Adrenal gland (tissue), 12 donors: Measurements from ENCODE around the gene RNF138. TPM values are rescaled to one million over a fixed set of nuclear protein-coding genes. Genes with fewer than 3 reads are reported as not detected.

Experiments used
- DNase-seq, 7 donors: peaks; one replicate each; pipeline ENCODE4 v3.0.0-alpha.2; 2019 to 2020
- H3K27ac ChIP-seq, 5 donors: fragments of 200-600 bp; sonication (generic) in 4 of 5; 1 replicate in 3 of 5; 2 replicates in 2 of 5; pipeline versions ENCODE4 v1.5.1 to v1.8.0; 2016 to 2020; ENCODE audit warnings: mild to moderate bottlenecking in 1 of 5
- H3K27me3 ChIP-seq: fragments of 200-600 bp; 2 replicates; pipeline ENCODE4 v1.8.0; 2021
- H3K36me3 ChIP-seq, 2 donors: fragments of 200-600 bp; replicated peaks in 1 of 2; 1 replicate in 1 of 2; 2 replicates in 1 of 2; pipeline versions ENCODE4 v1.5.1 to v1.8.0; 2018 to 2022
- H3K4me1 ChIP-seq, 2 donors: fragments of 200-600 bp; replicated peaks in 1 of 2; 1 replicate in 1 of 2; 2 replicates in 1 of 2; pipeline versions ENCODE4 v1.5.1 to v1.8.0; 2018 to 2021
- H3K4me3 ChIP-seq, 4 donors: fragments of 200-600 bp; sonication (generic) in 3 of 4; one replicate each; pipeline ENCODE4 v1.5.1; 2016 to 2018
- H3K9me3 ChIP-seq, 3 donors: fragments of 200-600 bp; sonication (generic) in 1 of 3; replicated peaks in 1 of 3; 1 replicate in 2 of 3; 2 replicates in 1 of 3; pipeline versions ENCODE4 v1.5.1 to v1.8.0; 2016 to 2021
- CTCF ChIP-seq, 6 experiments: fragments of 450-650 bp in 4 of 6; fragments of 200-600 bp in 2 of 6; sonication (generic) in 1 of 6; IDR thresholded peaks; 1 replicate in 5 of 6; 2 replicates in 1 of 6; pipeline versions ENCODE4 v1.5.1 to v1.8.0; 2016 to 2021; ENCODE audit warnings: antibody characterized with exemption in 6 of 6, mild to moderate bottlenecking in 2 of 6, moderate library complexity in 1 of 6
- POLR2A ChIP-seq, 2 donors: fragments of 450-650 bp; IDR thresholded peaks; one replicate each; pipeline ENCODE4 v1.6.1; 2017; ENCODE audit warnings: antibody characterized with exemption in 2 of 2, mild to moderate bottlenecking in 2 of 2, moderate library complexity in 1 of 2
- WGBS, 4 donors: extraction: QIAGEN DNeasy Blood & Tissue Kit in 2 of 4; methylation state at CpG; one replicate each; pipeline versions ENCODE4 v1.1.5 to v1.1.7; 2013 to 2017; 5-methylcytosine and 5-hydroxymethylcytosine counted together
- intact Hi-C, 2 donors: fragments of 100-400 bp; cut with DNase I; formaldehyde crosslinking; loops; one replicate each; pipeline versions ENCODE4 v1.14.1 to v1.15.0; 2022 to 2023
- polyA plus RNA-seq, 3 donors: library from polyadenylated mRNA; stranded (reverse); fragments of 200-250 nt in 2 of 3; fragments of 350-450 nt in 1 of 3; fragmentation: Illumina TruSeq in 1 of 3; extraction: RNeasy Lipid Tissue Mini Kit (QIAGEN cat#74804) in 1 of 3; gene quantifications; one replicate each; pipeline ENCODE4 v1.2.3, GENCODE V29; 2013 to 2014
- total RNA-seq, 9 donors: library from RNA; depleted of rRNA in 4 of 9; stranded (reverse); fragments of >200 nt in 4 of 9; fragments of 120-200 nt in 1 of 9; fragmentation: NEBNext Ultra II Directional in 1 of 9; extraction: Animal tissue kit (Norgen Biotek cat#: 25700) in 1 of 9; gene quantifications; one replicate each; pipeline versions ENCODE4 v1.1.0 to v1.2.4, GENCODE V29; 2013 to 2023
- donor health status: healthy with polysubstance abuse.
- donor health status: Bipolar disorder and iron deficiency.
- donor health status: DM: yes; HTN: yes; CAD: no.
- donor health status: DM: no; HTN: no; CAD: no.
- donor health status: DM: no; HTN: no; CAD: no.
- donor health status: DM: yes; HTN: yes; CAD: no.

The RNF138 gene
- total and polyA plus RNA-seq, 12 donors = 5.2 to 41.6 (median 15.2) TPM

DNA sequence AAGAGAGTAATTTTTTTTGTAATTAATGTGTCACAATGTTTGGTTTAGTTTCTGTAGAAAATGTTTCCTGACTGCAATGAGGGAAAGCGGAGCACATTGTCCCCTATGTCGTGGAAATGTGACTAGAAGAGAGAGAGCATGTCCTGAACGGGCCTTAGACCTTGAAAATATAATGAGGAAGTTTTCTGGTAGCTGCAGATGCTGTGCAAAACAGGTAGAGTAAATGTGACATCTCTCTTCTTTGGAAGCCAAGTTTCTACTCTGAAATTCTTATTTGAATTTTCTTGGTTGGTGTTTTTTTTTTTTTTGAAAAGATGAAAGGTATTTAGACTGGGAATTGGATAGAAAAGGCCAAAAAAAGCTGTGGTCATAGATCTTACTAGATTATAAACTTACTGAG lies 20.0 kb downstream of the RNF138 start:
- Histone ChIP-seq H3K4me1 (peaks cover 0 to 9% of the 10 kb centered on the region in 2 donors), H3K27ac (no peak overlapping the region), H3K9me3 (no peaks in the 10 kb centered on the region), H3K36me3 (no peaks in the 10 kb centered on the region), H3K4me3 (no peak overlapping the region), H3K27me3 (no peaks in the 10 kb centered on the region)
- no peak for DNase-seq
- 56 to 65% (median 58%) methylated on average over 3 of the region's 3 CpGs for WGBS, 4 donors
- intact Hi-C loops = no loop called here
- no peak for TF ChIP-seq POLR2A (IDR thresholded peaks at IDR 0.05)
- TF ChIP-seq CTCF (IDR thresholded peaks at IDR 0.05) = no peak

DNA sequence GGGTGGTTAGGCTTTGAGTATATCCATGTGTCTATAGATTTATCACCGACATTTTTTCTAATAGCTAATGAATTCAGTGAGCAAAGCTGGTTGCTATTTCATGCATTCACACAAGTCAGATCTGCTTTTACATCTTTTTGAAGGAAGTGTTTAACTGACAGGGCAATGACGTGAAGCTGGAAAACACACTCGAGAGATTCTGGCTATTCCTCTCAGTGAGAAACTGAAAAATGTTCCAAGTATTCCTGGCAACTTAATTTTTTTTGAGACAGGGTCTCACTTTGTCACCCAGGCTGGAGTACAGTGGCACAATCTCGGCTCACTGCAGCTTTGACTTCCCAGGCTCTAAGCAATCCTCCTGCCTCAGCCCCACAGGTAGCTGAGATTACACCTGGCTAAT lies 21.2 kb downstream of the RNF138 start:
- H3K27ac ChIP-seq = no peak overlapping the region
- DNase-seq = no peak
- H3K9me3 ChIP-seq = no peaks in the 10 kb centered on the region
- no peak overlapping the region for H3K4me3 ChIP-seq
- H3K36me3 ChIP-seq = no peaks in the 10 kb centered on the region
- intact Hi-C loops = no loop called here
- peaks cover 0 to 9% of the 10 kb centered on the region in 2 donors for H3K4me1 ChIP-seq
- TF ChIP-seq POLR2A (IDR thresholded peaks at IDR 0.05) (no peak), CTCF (IDR thresholded peaks at IDR 0.05) (no peak)
- 93 to 98% (median 95%) methylated on average over 4 of the region's 4 CpGs for WGBS, 4 donors
- H3K27me3 ChIP-seq = no peaks in the 10 kb centered on the region

GRCh38 chr18:32114293-32114942 lies 22.7 kb downstream of the RNF138 start:
- DNase-seq = no peak
- Histone ChIP-seq H3K27me3 (no peaks in the 10 kb centered on the region), H3K4me3 (no peak overlapping the region), H3K36me3 (peaks cover 0 to 6% of the 10 kb centered on the region in 2 donors), H3K9me3 (no peaks in the 10 kb centered on the region), H3K4me1 (peaks cover 0 to 9% of the 10 kb centered on the region in 2 donors), H3K27ac (no peak overlapping the region)
- no peak for TF ChIP-seq POLR2A (IDR thresholded peaks at IDR 0.05)
- no peak for TF ChIP-seq CTCF (IDR thresholded peaks at IDR 0.05)
- WGBS, 4 donors = 96 to 99% (median 96%) methylated on average over 4 of the region's 4 CpGs
- intact Hi-C loops = no loop called here

DNA sequence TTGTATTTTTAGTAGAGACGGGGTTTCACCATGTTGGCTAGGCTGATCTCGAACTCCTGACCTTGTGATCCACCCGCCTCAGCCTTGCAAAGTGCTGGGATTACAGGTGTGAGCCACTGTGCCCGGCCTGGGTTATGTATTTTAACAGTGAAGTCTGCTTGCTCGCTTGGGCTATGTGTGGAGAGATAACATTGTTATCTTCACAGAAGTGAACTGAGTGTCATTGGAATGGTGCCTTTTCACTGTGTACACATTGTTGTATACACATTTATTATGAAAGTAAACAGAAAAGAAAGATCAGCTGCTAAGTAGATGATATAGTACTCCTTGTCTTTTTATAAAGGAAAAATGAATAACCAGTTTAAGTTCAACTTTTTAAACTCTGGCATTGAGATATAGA lies 30.4 kb downstream of the RNF138 start:
- intact Hi-C loops = no loop called here
- no peak for TF ChIP-seq POLR2A (IDR thresholded peaks at IDR 0.05)
- TF ChIP-seq CTCF (IDR thresholded peaks at IDR 0.05) = no peak
- Histone ChIP-seq H3K27me3 (no peaks in the 10 kb centered on the region), H3K4me1 (no peaks in the 10 kb centered on the region), H3K4me3 (no peak overlapping the region), H3K9me3 (no peaks in the 10 kb centered on the region), H3K27ac (no peak overlapping the region), H3K36me3 (peaks cover 0 to 24% of the 10 kb centered on the region in 2 donors)
- WGBS, 4 donors = 89 to 94% (median 91%) methylated on average over 5 of the region's 5 CpGs
- no peak for DNase-seq
